Liver (tissue), 9 donors: Measurements from ENCODE around the gene LMBRD1. TPM values are rescaled to one million over a fixed set of nuclear protein-coding genes. Genes with fewer than 3 reads are reported as not detected.

Experiments
- DNase-seq: peaks from one replicate; pipeline ENCODE4 v3.0.0-alpha.2; 2017; ENCODE audit warnings: low spot score
- H3K27ac ChIP-seq, 2 donors: one replicate each; pipeline ENCODE4 v1.7.0; 2013; ENCODE audit warnings: inconsistent platforms in 2 of 2, low read length in 2 of 2, control low read depth in 1 of 2, low read depth in 1 of 2, mild to moderate bottlenecking in 1 of 2
- H3K27me3 ChIP-seq, 4 donors: one replicate each; pipeline versions ENCODE4 v1.6.1 to v1.7.0; 2013; ENCODE audit warnings: low read length in 3 of 4, inconsistent platforms in 1 of 4, mild to moderate bottlenecking in 1 of 4, moderate library complexity in 1 of 4; ENCODE audit not compliant: control insufficient read depth in 4 of 4, insufficient read depth in 4 of 4
- H3K36me3 ChIP-seq, 4 donors: one replicate each; pipeline versions ENCODE4 v1.6.1 to v1.7.0; 2013; ENCODE audit warnings: low read length in 3 of 4, mild to moderate bottlenecking in 3 of 4, low read depth in 1 of 4, moderate library complexity in 1 of 4; ENCODE audit not compliant: control insufficient read depth in 4 of 4, insufficient read depth in 3 of 4
- H3K4me1 ChIP-seq, 4 donors: one replicate each; pipeline versions ENCODE4 v1.6.1 to v1.7.0; 2013; ENCODE audit warnings: low read length in 3 of 4, mild to moderate bottlenecking in 3 of 4, moderate library complexity in 1 of 4; ENCODE audit not compliant: control insufficient read depth in 4 of 4, insufficient read depth in 4 of 4
- H3K4me3 ChIP-seq, 3 donors: one replicate each; pipeline versions ENCODE4 v1.6.1 to v1.7.0; 2013; ENCODE audit warnings: low read length in 3 of 3, control low read depth in 1 of 3, low read depth in 1 of 3, mild to moderate bottlenecking in 1 of 3
- H3K9ac ChIP-seq, 2 donors: one replicate each; pipeline ENCODE4 v1.7.0; 2013; ENCODE audit warnings: low read length in 2 of 2, mild to moderate bottlenecking in 2 of 2, moderate library complexity in 2 of 2, control low read depth in 1 of 2, low read depth in 1 of 2
- H3K9me3 ChIP-seq, 4 donors: one replicate each; pipeline versions ENCODE4 v1.6.1 to v1.7.0; 2013; ENCODE audit warnings: low read length in 3 of 4; ENCODE audit not compliant: control insufficient read depth in 4 of 4
- ATF3 ChIP-seq: IDR thresholded peaks from 2 replicates; pipeline ENCODE4 v1.6.1; 2016; ENCODE audit warnings: antibody characterized with exemption
- CTCF ChIP-seq: fragments of 150-350 bp; IDR thresholded peaks from 2 replicates; pipeline ENCODE4 v1.5.1; 2017; ENCODE audit warnings: improper control_type of control experiment, low read depth, low read length; ENCODE audit not compliant: missing input control
- FOXA2 ChIP-seq: IDR thresholded peaks from 2 replicates; pipeline ENCODE4 v1.6.1; 2016; ENCODE audit warnings: antibody characterized with exemption
- GABPA ChIP-seq, 2 donors: IDR thresholded peaks in 1 of 2; conservative IDR thresholded peaks in 1 of 2; 2 replicates each; pipeline ENCODE4 v1.6.1; 2016; ENCODE audit warnings: antibody characterized with exemption in 2 of 2, mild to moderate bottlenecking in 1 of 2, moderate library complexity in 1 of 2
- HNF4A ChIP-seq, 2 donors: conservative IDR thresholded peaks; 2 replicates each; pipeline ENCODE4 v1.6.1; 2016; ENCODE audit warnings: antibody characterized with exemption in 2 of 2, mild to moderate bottlenecking in 2 of 2
- HNF4G ChIP-seq: IDR thresholded peaks from 2 replicates; pipeline ENCODE4 v1.6.1; 2016; ENCODE audit warnings: antibody characterized with exemption
- NR2F2 ChIP-seq: IDR thresholded peaks from 2 replicates; pipeline ENCODE4 v1.6.1; 2016; ENCODE audit warnings: antibody characterized with exemption
- RAD21 ChIP-seq, 2 donors: IDR thresholded peaks; 2 replicates each; pipeline ENCODE4 v1.6.1; 2016; ENCODE audit warnings: antibody characterized with exemption in 2 of 2, mild to moderate bottlenecking in 2 of 2
- RXRA ChIP-seq, 2 donors: IDR thresholded peaks; 2 replicates each; pipeline ENCODE4 v1.6.1; 2017 to 2018; ENCODE audit warnings: antibody characterized with exemption in 2 of 2, mild to moderate bottlenecking in 1 of 2
- TAF1 ChIP-seq: conservative IDR thresholded peaks from 2 replicates; pipeline ENCODE4 v1.6.1; 2016; ENCODE audit warnings: antibody characterized with exemption, mild to moderate bottlenecking
- YY1 ChIP-seq: IDR thresholded peaks from 2 replicates; pipeline ENCODE4 v1.6.1; 2016; ENCODE audit warnings: antibody characterized with exemption, mild to moderate bottlenecking
- whole genome bisulfite sequencing: extraction: QIAGEN DNeasy Blood & Tissue Kit; methylation state at CpG from one replicate; pipeline ENCODE4 v1.1.7; 2013; 5-methylcytosine and 5-hydroxymethylcytosine counted together
- polyA plus RNA-seq, 2 donors: library from polyadenylated mRNA; stranded (reverse) in 1 of 2; unstranded in 1 of 2; fragments of 200-250 nt in 1 of 2; fragments of >200 nt in 1 of 2; fragmentation: Nextera tagmentation in 1 of 2; extraction: Ambion mirVana in 1 of 2; gene quantifications; one replicate each; pipeline versions ENCODE4 v1.2.1 to v1.2.3, GENCODE V29; 2013 to 2015
- total RNA-seq, 2 donors: library from RNA; depleted of rRNA; stranded (reverse); fragments of >200 nt; gene quantifications; one replicate each; pipeline ENCODE4 v1.2.3, GENCODE V29; 2014
- TF ChIP-seq, protein P1 (sequence below): IDR thresholded peaks from 2 replicates; pipeline ENCODE4 v1.6.1; 2016; ENCODE audit warnings: antibody characterized with exemption
- donor health status: healthy.
- donor health status: healthy.
- donor health status: healthy.
- donor health status: healthy.
- donor health status: healthy.

Gene LMBRD1
- total and polyA plus RNA-seq, 4 donors: 33.2 to 54.5 (median 43.3) TPM

DNA sequence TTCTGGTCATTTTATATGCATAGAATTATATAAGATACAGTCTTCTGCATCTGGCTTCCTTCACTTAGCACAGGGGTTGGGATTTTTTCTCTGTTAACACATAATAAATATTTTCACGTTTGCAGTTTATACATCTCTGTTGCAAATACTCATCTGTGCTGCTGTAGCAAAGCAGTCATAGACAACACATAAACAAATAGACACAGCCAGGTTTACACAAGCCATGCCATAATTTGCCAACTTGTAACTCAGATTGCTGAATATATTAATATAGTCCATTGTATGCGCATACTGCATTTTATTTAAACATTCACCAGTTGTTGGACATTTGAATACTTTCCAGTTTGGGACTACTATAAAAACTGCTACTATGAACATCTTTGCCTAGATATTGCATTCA is 35.0 kb downstream of the LMBRD1 start:
- Histone ChIP-seq H3K4me3 (no peak overlapping the region), H3K4me1 (peaks cover 0 to 7% (median 0%) of the 10 kb centered on the region in 4 donors), H3K9ac (no peak overlapping the region), H3K27me3 (no peaks in the 10 kb centered on the region), H3K27ac (no peak overlapping the region), H3K9me3 (no peaks in the 10 kb centered on the region), H3K36me3 (peaks cover 0 to 3% (median 0%) of the 10 kb centered on the region in 4 donors)
- no peak for DNase-seq
- WGBS: 77% methylated on average over 2 of the region's 2 CpGs
- no peak for TF ChIP-seq FOXA2
- no peak for TF ChIP-seq CTCF
- TF ChIP-seq, protein P1, sequence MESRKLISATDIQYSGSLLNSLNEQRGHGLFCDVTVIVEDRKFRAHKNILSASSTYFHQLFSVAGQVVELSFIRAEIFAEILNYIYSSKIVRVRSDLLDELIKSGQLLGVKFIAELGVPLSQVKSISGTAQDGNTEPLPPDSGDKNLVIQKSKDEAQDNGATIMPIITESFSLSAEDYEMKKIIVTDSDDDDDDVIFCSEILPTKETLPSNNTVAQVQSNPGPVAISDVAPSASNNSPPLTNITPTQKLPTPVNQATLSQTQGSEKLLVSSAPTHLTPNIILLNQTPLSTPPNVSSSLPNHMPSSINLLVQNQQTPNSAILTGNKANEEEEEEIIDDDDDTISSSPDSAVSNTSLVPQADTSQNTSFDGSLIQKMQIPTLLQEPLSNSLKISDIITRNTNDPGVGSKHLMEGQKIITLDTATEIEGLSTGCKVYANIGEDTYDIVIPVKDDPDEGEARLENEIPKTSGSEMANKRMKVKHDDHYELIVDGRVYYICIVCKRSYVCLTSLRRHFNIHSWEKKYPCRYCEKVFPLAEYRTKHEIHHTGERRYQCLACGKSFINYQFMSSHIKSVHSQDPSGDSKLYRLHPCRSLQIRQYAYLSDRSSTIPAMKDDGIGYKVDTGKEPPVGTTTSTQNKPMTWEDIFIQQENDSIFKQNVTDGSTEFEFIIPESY: no peak
- TF ChIP-seq HNF4A (conservative IDR thresholded peaks at IDR 0.05): no peak
- no peak for TF ChIP-seq HNF4G
- no peak for TF ChIP-seq ATF3
- no peak for TF ChIP-seq GABPA (IDR thresholded peaks at IDR 0.05 in 1 of 2, conservative IDR thresholded peaks at IDR 0.05 in 1 of 2)
- TF ChIP-seq YY1: no peak
- no peak for TF ChIP-seq NR2F2
- no peak for TF ChIP-seq RAD21 (IDR thresholded peaks at IDR 0.05)

- no peak overlapping the region for H3K9ac ChIP-seq
- H3K9me3 ChIP-seq: no peaks in the 10 kb centered on the region
- H3K27ac ChIP-seq: no peak overlapping the region
- no peak overlapping the region for H3K4me3 ChIP-seq
- no peaks in the 10 kb centered on the region for H3K27me3 ChIP-seq
- 20% methylated on average over 1 of the region's 1 CpG for WGBS
- H3K4me1 ChIP-seq: peaks cover 0 to 7% (median 0%) of the 10 kb centered on the region in 4 donors
- no peak for DNase-seq
- H3K36me3 ChIP-seq: peaks cover 0 to 3% (median 1%) of the 10 kb centered on the region in 4 donors
- TF ChIP-seq CTCF (no peak), FOXA2 (no peak), GABPA (IDR thresholded peaks at IDR 0.05 in 1 of 2, conservative IDR thresholded peaks at IDR 0.05 in 1 of 2) (no peak), NR2F2 (no peak), YY1 (no peak), ATF3 (no peak), HNF4A (conservative IDR thresholded peaks at IDR 0.05) (no peak), RXRA (IDR thresholded peaks at IDR 0.05) (no peak), TAF1 (no peak)
Measured at GRCh38 chr6:69758214-69758613, 38.6 kb downstream of the LMBRD1 start.
